ENCODE measurements around the gene FNDC8. TPM values are rescaled to one million over a fixed set of nuclear protein-coding genes. Genes with fewer than 3 reads are reported as not detected.

FNDC8 gene
- total and polyA plus RNA-seq, 9 of the 15 experiments (the other 6 are each of a cell fraction or from before 2014, with no cell fraction given) = 0.04 TPM; not detected in 8

- TF ChIP-seq ZBTB33 (CRISPR knock-in tag; IDR thresholded peaks at IDR 0.05) = no peak
- TF ChIP-seq ZKSCAN8 (CRISPR knock-in tag; IDR thresholded peaks at IDR 0.05) = no peak
- TF ChIP-seq GTF3C2 (IDR thresholded peaks at IDR 0.05; ENCODE audit: borderline replicate concordance, extremely low read depth, insufficient read length) = no peak
- TF ChIP-seq ZHX1 (conservative IDR thresholded peaks at IDR 0.05; ENCODE audit: low read length) = no peak
- TF ChIP-seq GABPA (tag; conservative IDR thresholded peaks at IDR 0.05; ENCODE audit: low read depth) = peak; percentile 65
- TF ChIP-seq ZNF174 (CRISPR knock-in tag; IDR thresholded peaks at IDR 0.05) = no peak
- TF ChIP-seq BRD4 (IDR thresholded peaks at IDR 0.05) = 0 out of 2 replicates have a peak, but pooled peaks have one; percentile 41
- no peak for TF ChIP-seq ZSCAN32 (CRISPR knock-in tag; IDR thresholded peaks at IDR 0.05)
- TF ChIP-seq ELF2 (CRISPR knock-in tag; IDR thresholded peaks at IDR 0.05) = peak; percentile 98
- TF ChIP-seq CBX1 (IDR thresholded peaks at IDR 0.05; ENCODE audit: low read depth) = peak; percentile 67; the same call in 1 of the 2 replicates
- no peak for TF ChIP-seq THRA (IDR thresholded peaks at IDR 0.05)
- peak; percentile 86 for TF ChIP-seq CTBP1 (IDR thresholded peaks at IDR 0.05; ENCODE audit: borderline replicate concordance)
- no peak for TF ChIP-seq LEF1 (IDR thresholded peaks at IDR 0.05)
- TF ChIP-seq HMG20A (CRISPR knock-in tag; conservative IDR thresholded peaks at IDR 0.05) = no peak
- TF ChIP-seq TAF15 (IDR thresholded peaks at IDR 0.05; ENCODE audit: low read depth, low read length) = no peak
- 0 out of 2 replicates have a peak, but pooled peaks have one; percentile 74 for TF ChIP-seq HMGXB4 (CRISPR knock-in tag; IDR thresholded peaks at IDR 0.05)
- TF ChIP-seq HDGF (IDR thresholded peaks at IDR 0.05) = no peak
Observed at GRCh38 chr17:35119370-35120165, 1.8 kb upstream of the FNDC8 start, which contains the start of gene RAD51D (continued).
